Renal pelvis (tissue), 12 donors: ENCODE measurements around the gene RAX2. TPM values are rescaled to one million over a fixed set of nuclear protein-coding genes. Genes with fewer than 3 reads are reported as not detected.
"Not testable (repeated sequence)": the region's sequence is repeated elsewhere in the genome, so short reads cannot be mapped to it uniquely, and the experiment has no call there.

ENCODE experiments used
- DNase-seq: peaks from one replicate; pipeline ENCODE4 v3.0.0-alpha.2; 2013
- long read RNA-seq, 16 experiments: transcript quantifications; one replicate each; lab custom pipeline, GENCODE V29; 2026
- polyA plus RNA-seq, 3 donors: library from polyadenylated mRNA; unstranded; fragments of 120-200 nt; gene quantifications; one replicate each; pipeline ENCODE4 v1.2.1, GENCODE V29; 2013; ENCODE audit not compliant: insufficient read length in 3 of 3

RAX2 gene
- polyA plus RNA-seq = not detected
- long read RNA-seq, donor 1 = 0 reads
- long read RNA-seq, donor 2 = 0 reads
- long read RNA-seq, donor 3 = 0 reads
- long read RNA-seq, donor 4 = 0 reads
- long read RNA-seq, donor 5 = 0 reads
- long read RNA-seq, donor 6 = 0 reads
- long read RNA-seq, donor 7 = 0 reads
- long read RNA-seq, donor 8 = 0 reads
- long read RNA-seq, donor 9 = 0 reads
- long read RNA-seq, donor 10 = 0 reads
- long read RNA-seq, donor 11 = 0 reads
- long read RNA-seq, donor 12 = 0 reads
- long read RNA-seq, donor 13 = 0 reads
- long read RNA-seq, donor 14 = 0 reads
- long read RNA-seq, donor 15 = 0 reads
- long read RNA-seq, donor 16 = 0 reads

- DNase-seq = peak; percentile 61
Observed at GRCh38 chr19:3771906-3772455, at the start of gene RAX2. Gene RAX2 (minus strand): TSS chr19:3772228. CDS start chr19:3771742, 486 bp downstream.

GRCh38 chr19:3821156-3821555 lies 49.1 kb upstream of the RAX2 start:
- DNase-seq = no peak

- no peak for DNase-seq
Observed at GRCh38 chr19:3819989-3820388, 48.0 kb upstream of the RAX2 start.

GRCh38 chr19:3818918-3819317 lies 46.9 kb upstream of the RAX2 start:
- DNase-seq = no peak

- no peak for DNase-seq
Observed at GRCh38 chr19:3818466-3818865, 46.4 kb upstream of the RAX2 start.

- no peak for DNase-seq
Observed at GRCh38 chr19:3817761-3818160, 45.7 kb upstream of the RAX2 start.

- DNase-seq = no peak
Observed at GRCh38 chr19:3816566-3817218, 44.7 kb upstream of the RAX2 start.

GRCh38 chr19:3816148-3816547 lies 44.1 kb upstream of the RAX2 start:
- not testable (repeated sequence) for DNase-seq

GRCh38 chr19:3814648-3815047 lies 42.6 kb upstream of the RAX2 start:
- no peak for DNase-seq

- no peak for DNase-seq
Observed at GRCh38 chr19:3813473-3814392, 41.7 kb upstream of the RAX2 start.

- no peak for DNase-seq
Observed at GRCh38 chr19:3810708-3811355, 38.8 kb upstream of the RAX2 start.

- DNase-seq = no peak
Observed at GRCh38 chr19:3809881-3810707, 38.1 kb upstream of the RAX2 start.

- DNase-seq = no peak
Observed at GRCh38 chr19:3808420-3809143, 36.6 kb upstream of the RAX2 start.

GRCh38 chr19:3807574-3808354 lies 35.7 kb upstream of the RAX2 start:
- DNase-seq = no peak

GRCh38 chr19:3807131-3807480 lies 35.1 kb upstream of the RAX2 start:
- DNase-seq = no peak

- no peak for DNase-seq
Observed at GRCh38 chr19:3805859-3806258, 33.8 kb upstream of the RAX2 start.

GRCh38 chr19:3804429-3804828 lies 32.4 kb upstream of the RAX2 start:
- no peak for DNase-seq

- no peak for DNase-seq
Observed at GRCh38 chr19:3803986-3804385, 32.0 kb upstream of the RAX2 start.
